ENCODE measurements around the gene CD99. TPM values are rescaled to one million over a fixed set of nuclear protein-coding genes. Genes with fewer than 3 reads are reported as not detected.

CD99 gene
- total and polyA plus RNA-seq, 2 donors (not counting 3 experiments of a cell fraction or from before 2014, with no cell fraction given): 364 to 654 TPM

DNA sequence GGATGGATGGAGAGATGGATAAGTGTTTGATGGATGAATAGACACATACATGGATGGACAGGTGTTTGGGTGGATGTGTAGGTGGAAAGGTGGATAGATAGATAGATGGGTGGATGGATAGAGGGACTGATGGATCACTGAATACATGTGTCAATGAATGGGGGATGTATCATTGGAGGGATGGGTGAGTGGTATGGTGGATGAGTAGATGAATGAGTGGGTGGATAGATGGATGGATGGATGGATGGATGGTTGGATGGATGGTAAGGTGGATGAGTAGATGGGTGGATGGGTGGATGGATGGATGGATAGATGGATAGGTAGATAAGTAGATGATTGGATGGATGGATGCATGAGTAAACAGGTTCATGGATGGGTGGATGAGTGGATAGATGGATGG lies 41.1 kb upstream of the CD99 start:
- dilution Hi-C loops (cut with MboI; ENCODE audit: extremely low pct_ligation_motif_present, low sequenced_read_pairs): no loop called here
- Histone ChIP-seq H3K4me1 (ENCODE audit: control insufficient read depth, extremely low read depth, insufficient read depth, low read length) (peaks cover 10% of the 10 kb centered on the region), H3K9ac (replicated peaks; ENCODE audit: extremely low read depth, insufficient read depth, low read length) (no peak overlapping the region), H3K27me3 (ENCODE audit: control insufficient read depth in 2 of 2, insufficient read depth in 2 of 2, low read length in 2 of 2) (no peaks in the 10 kb centered on the region), H3K27ac (ENCODE audit: insufficient read depth, low read depth, low read length) (no peak overlapping the region), H3K9me3 (replicated peaks; ENCODE audit: control insufficient read depth, insufficient read depth, low read length) (no peaks in the 10 kb centered on the region), H2AFZ (ENCODE audit: low read depth, low read length) (no peak overlapping the region), H3K9me1 (replicated peaks; ENCODE audit: control insufficient read depth, extremely low read depth, insufficient read depth, low read length) (no peaks in the 10 kb centered on the region), H4K20me1 (replicated peaks; ENCODE audit: control insufficient read depth, extremely low read depth, insufficient read depth, low read length) (no peaks in the 10 kb centered on the region), H3K4me2 (ENCODE audit: insufficient read depth, low read length) (no peak overlapping the region), H3K4me3 (replicated peaks in 1 of 3; ENCODE audit: insufficient read depth in 1 of 3, low read depth in 1 of 3, low read length in 3 of 3) (no peak overlapping the region), H3K79me2 (ENCODE audit: control insufficient read depth, insufficient read depth, low read length) (no peaks in the 10 kb centered on the region), H3K36me3 (ENCODE audit: control insufficient read depth in 2 of 2, extremely low read depth in 1 of 2, insufficient read depth in 2 of 2, low read length in 2 of 2) (no peaks in the 10 kb centered on the region)
- TF ChIP-seq POLR2AphosphoS5 (IDR thresholded peaks at IDR 0.05; ENCODE audit: insufficient read depth, low read depth, low read length) (no peak), MYC (IDR thresholded peaks at IDR 0.05; ENCODE audit: low read depth, low read length) (no peak), JUN (IDR thresholded peaks at IDR 0.05; ENCODE audit: borderline replicate concordance, insufficient read depth, insufficient read length, low read depth) (no peak), FOS (IDR thresholded peaks at IDR 0.05; ENCODE audit: borderline replicate concordance, insufficient read depth, low read length) (no peak), EZH2 (IDR thresholded peaks at IDR 0.05; ENCODE audit: borderline replicate concordance, low read depth, low read length, severe bottlenecking) (no peak), POLR2A (IDR thresholded peaks at IDR 0.05; ENCODE audit: low read depth, low read length) (no peak), GATA2 (IDR thresholded peaks at IDR 0.05; ENCODE audit: insufficient read depth, insufficient read length, low read depth, low read length) (no peak)
- TF ChIP-seq, protein P1, sequence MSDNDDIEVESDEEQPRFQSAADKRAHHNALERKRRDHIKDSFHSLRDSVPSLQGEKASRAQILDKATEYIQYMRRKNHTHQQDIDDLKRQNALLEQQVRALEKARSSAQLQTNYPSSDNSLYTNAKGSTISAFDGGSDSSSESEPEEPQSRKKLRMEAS (IDR thresholded peaks at IDR 0.05; ENCODE audit: insufficient read depth, insufficient read length): no peak
- TF ChIP-seq, protein P2, sequence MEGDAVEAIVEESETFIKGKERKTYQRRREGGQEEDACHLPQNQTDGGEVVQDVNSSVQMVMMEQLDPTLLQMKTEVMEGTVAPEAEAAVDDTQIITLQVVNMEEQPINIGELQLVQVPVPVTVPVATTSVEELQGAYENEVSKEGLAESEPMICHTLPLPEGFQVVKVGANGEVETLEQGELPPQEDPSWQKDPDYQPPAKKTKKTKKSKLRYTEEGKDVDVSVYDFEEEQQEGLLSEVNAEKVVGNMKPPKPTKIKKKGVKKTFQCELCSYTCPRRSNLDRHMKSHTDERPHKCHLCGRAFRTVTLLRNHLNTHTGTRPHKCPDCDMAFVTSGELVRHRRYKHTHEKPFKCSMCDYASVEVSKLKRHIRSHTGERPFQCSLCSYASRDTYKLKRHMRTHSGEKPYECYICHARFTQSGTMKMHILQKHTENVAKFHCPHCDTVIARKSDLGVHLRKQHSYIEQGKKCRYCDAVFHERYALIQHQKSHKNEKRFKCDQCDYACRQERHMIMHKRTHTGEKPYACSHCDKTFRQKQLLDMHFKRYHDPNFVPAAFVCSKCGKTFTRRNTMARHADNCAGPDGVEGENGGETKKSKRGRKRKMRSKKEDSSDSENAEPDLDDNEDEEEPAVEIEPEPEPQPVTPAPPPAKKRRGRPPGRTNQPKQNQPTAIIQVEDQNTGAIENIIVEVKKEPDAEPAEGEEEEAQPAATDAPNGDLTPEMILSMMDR (IDR thresholded peaks at IDR 0.05; ENCODE audit: extremely low read depth in 1 of 2, insufficient read depth in 1 of 2, low read depth in 1 of 2, low read length in 2 of 2): no peak
- FAIRE-seq (no peak), DNase-seq (ENCODE audit: low read depth, low spot score) (no peak)
- BruUV-seq (replicated peaks): no TSS peak
- CTCF ChIA-PET: no interaction called here
- POLR2A ChIA-PET: no interaction called here
- intact Hi-C loops (cut with micrococcal nuclease): loop anchor here (2.0 kb wide), 1 partner anchor 47 kb away; no protein-coding TSS in a partner anchor

Measured in endothelial cell of umbilical vein (primary cell).